ENCODE data around the gene ENGASE. TPM values are rescaled to one million over a fixed set of nuclear protein-coding genes. Genes with fewer than 3 reads are reported as not detected.

ENGASE gene
- total RNA-seq, 1 donor from 2014 or later, result 11.7 TPM

DNA sequence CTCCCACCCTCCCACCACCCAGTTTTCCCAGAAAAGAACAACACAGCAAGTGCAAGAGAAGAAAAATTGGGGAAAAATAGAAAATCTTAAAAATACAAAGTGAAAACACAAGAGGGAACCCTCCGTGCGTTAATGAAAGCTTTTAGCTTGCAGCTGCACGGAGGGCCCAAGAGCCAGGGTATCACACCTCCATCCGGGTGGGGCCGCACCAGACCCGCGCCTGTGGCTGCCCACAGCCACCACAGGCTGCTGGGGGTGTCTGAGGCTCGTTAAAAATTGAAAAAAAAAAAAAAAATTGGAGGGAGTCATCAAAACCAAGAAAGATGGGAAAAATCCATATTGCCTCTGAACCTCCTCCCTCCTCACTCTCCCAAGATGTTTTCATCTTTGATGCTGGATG, 18.6 kb downstream of the ENGASE start:
- TF ChIP-seq EZH2phosphoT487 (IDR thresholded peaks at IDR 0.05), result no peak
- Histone ChIP-seq H3K27me3 (peaks cover 18% of the 10 kb centered on the region), H3K4me2 (no peak overlapping the region), H3F3A (ENCODE audit: low read depth) (no peaks in the 10 kb centered on the region), H3K9me3 (ENCODE audit: low read depth) (no peaks in the 10 kb centered on the region), H2AFZ (replicated peaks) (no peak overlapping the region), H3K9ac (no peak overlapping the region), H3K27ac (no peak overlapping the region), H3K79me2 (ENCODE audit: low read depth) (no peaks in the 10 kb centered on the region), H3K4me1 (no peaks in the 10 kb centered on the region), H3K4me3 (no peak overlapping the region), H3K36me3 (no peaks in the 10 kb centered on the region), H4K20me1 (ENCODE audit: low read depth) (no peaks in the 10 kb centered on the region)
- peaks cover 14% of the 10 kb centered on the region for H3K4me1 Mint-ChIP-seq
- H3K36me3 Mint-ChIP-seq, result no peaks in the 10 kb centered on the region
- no peak for DNase-seq (ENCODE audit: low spot score)
- no peak overlapping the region for H3K4me3 Mint-ChIP-seq
- no peaks in the 10 kb centered on the region for H3K9me3 Mint-ChIP-seq
- peaks cover 7% of the 10 kb centered on the region for H3K27me3 Mint-ChIP-seq (ENCODE audit: insufficient read depth, low read depth)
- no peak overlapping the region for H3K27ac Mint-ChIP-seq

DNA sequence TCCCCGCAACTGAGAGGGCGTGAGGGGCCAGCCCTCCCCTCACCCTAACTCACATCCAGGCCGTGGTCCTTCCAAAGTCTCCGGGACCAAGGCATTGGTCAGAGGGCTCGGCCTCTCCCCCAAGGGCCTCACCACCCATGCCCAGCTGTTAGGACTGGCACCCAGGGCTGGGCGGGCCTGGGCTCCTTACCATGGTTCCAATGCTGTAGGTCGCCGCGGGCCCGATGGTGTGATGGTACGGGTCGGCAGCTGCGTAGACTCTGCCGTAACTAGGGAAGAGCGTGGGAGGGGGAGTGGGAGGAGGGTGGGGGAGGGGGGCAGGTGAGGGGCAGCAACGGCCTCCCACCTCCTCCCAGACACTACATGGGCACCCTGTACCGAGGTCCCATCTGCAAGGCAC, 19.6 kb downstream of the ENGASE start:
- Histone ChIP-seq H3K9ac (no peak overlapping the region), H3K9me3 (ENCODE audit: low read depth) (no peaks in the 10 kb centered on the region), H3F3A (ENCODE audit: low read depth) (no peaks in the 10 kb centered on the region), H3K4me3 (no peak overlapping the region), H4K20me1 (ENCODE audit: low read depth) (no peaks in the 10 kb centered on the region), H2AFZ (replicated peaks) (no peak overlapping the region), H3K27me3 (peaks cover 18% of the 10 kb centered on the region), H3K36me3 (no peaks in the 10 kb centered on the region), H3K79me2 (ENCODE audit: low read depth) (no peaks in the 10 kb centered on the region), H3K4me2 (no peak overlapping the region), H3K27ac (no peak overlapping the region), H3K4me1 (no peaks in the 10 kb centered on the region)
- no peaks in the 10 kb centered on the region for H3K36me3 Mint-ChIP-seq
- H3K27ac Mint-ChIP-seq, result no peak overlapping the region
- no peak for DNase-seq (ENCODE audit: low spot score)
- H3K4me3 Mint-ChIP-seq, result no peak overlapping the region
- TF ChIP-seq EZH2 (IDR thresholded peaks at IDR 0.05) (no peak), EZH2phosphoT487 (IDR thresholded peaks at IDR 0.05) (no peak)
- TF ChIP-seq, protein P1, sequence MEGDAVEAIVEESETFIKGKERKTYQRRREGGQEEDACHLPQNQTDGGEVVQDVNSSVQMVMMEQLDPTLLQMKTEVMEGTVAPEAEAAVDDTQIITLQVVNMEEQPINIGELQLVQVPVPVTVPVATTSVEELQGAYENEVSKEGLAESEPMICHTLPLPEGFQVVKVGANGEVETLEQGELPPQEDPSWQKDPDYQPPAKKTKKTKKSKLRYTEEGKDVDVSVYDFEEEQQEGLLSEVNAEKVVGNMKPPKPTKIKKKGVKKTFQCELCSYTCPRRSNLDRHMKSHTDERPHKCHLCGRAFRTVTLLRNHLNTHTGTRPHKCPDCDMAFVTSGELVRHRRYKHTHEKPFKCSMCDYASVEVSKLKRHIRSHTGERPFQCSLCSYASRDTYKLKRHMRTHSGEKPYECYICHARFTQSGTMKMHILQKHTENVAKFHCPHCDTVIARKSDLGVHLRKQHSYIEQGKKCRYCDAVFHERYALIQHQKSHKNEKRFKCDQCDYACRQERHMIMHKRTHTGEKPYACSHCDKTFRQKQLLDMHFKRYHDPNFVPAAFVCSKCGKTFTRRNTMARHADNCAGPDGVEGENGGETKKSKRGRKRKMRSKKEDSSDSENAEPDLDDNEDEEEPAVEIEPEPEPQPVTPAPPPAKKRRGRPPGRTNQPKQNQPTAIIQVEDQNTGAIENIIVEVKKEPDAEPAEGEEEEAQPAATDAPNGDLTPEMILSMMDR (IDR thresholded peaks at IDR 0.05), result no peak
- no peaks in the 10 kb centered on the region for H3K9me3 Mint-ChIP-seq
- peaks cover 14% of the 10 kb centered on the region for H3K4me1 Mint-ChIP-seq
- H3K27me3 Mint-ChIP-seq (ENCODE audit: insufficient read depth, low read depth), result peaks cover 8% of the 10 kb centered on the region

DNA sequence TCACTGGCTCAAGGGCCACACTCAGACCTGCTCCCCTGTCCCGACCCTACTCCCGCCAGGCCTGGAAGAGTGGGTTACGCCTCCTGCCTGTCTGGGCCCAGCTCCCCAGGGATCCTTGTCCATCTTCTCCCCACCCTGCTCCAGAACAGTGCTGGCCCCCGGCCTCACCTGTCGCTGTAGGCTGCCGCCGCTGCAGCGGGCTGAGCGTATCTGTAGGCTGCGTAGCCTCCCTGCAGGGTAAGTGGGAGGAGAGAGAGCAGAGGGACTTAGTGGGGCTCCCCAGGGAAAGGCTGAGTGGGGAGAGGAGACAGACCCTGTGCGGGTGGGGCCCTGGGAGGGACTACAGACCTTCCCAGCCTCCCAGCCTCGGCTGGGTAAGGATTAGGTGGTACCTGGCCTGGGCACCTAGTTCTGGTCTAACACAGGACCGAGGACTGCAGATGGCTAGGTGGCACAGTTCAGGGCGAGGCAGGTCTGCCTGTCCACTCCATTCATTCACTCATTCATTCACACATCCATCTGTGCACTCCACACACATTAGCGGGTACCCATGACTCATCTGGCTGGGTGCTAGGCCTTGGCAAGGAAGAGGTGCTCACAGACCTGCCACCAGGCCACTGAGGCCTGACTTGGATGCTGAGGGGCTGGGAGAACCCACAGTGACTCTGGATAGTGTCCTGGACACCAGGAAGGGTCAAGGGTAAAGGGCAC, 20.9 kb downstream of the ENGASE start:
- Histone ChIP-seq H3K36me3 (no peaks in the 10 kb centered on the region), H3K9me3 (ENCODE audit: low read depth) (no peaks in the 10 kb centered on the region), H3K4me2 (no peak overlapping the region), H2AFZ (replicated peaks) (no peak overlapping the region), H3K27me3 (peaks cover 18% of the 10 kb centered on the region), H3F3A (ENCODE audit: low read depth) (no peaks in the 10 kb centered on the region), H3K9ac (no peak overlapping the region), H3K79me2 (ENCODE audit: low read depth) (no peaks in the 10 kb centered on the region), H3K4me3 (no peak overlapping the region), H3K4me1 (no peaks in the 10 kb centered on the region), H3K27ac (no peak overlapping the region), H4K20me1 (ENCODE audit: low read depth) (no peaks in the 10 kb centered on the region)
- H3K27me3 Mint-ChIP-seq (ENCODE audit: insufficient read depth, low read depth), result peaks cover 13% of the 10 kb centered on the region
- no peaks in the 10 kb centered on the region for H3K36me3 Mint-ChIP-seq
- H3K4me1 Mint-ChIP-seq, result peaks cover 14% of the 10 kb centered on the region
- H3K4me3 Mint-ChIP-seq, result no peak overlapping the region
- no peak for DNase-seq (ENCODE audit: low spot score)
- no peak for TF ChIP-seq EZH2phosphoT487 (IDR thresholded peaks at IDR 0.05)
- TF ChIP-seq, protein P1 (IDR thresholded peaks at IDR 0.05), result no peak
- no peak for TF ChIP-seq EZH2 (IDR thresholded peaks at IDR 0.05)
- no peaks in the 10 kb centered on the region for H3K9me3 Mint-ChIP-seq
- no peak overlapping the region for H3K27ac Mint-ChIP-seq

DNA sequence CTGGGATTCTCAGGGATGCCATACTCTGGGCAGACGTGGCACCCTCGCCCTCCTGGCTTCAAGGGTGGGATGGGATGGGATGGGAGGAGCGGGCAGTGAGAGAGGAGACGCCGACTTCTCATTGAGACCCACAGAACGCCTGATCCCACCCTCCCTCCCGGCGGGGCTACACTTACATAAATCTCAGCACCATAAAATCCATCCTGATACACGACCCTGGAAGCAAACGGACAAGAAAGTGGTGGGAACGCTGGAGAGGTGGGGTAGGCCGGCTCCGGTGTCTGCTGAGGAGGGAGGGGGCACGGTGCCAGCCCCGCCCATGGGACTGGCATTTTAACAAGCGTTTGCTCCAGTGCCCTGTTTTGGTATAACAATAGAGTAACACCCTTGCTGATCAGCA, 21.9 kb downstream of the ENGASE start:
- H3K4me3 ChIP-seq, result no peak overlapping the region
- H3K27me3 Mint-ChIP-seq (ENCODE audit: insufficient read depth, low read depth), result peaks cover 13% of the 10 kb centered on the region

More for the DNA sequence above, 21.9 kb downstream of the ENGASE start:
- Histone ChIP-seq H3F3A (ENCODE audit: low read depth) (no peaks in the 10 kb centered on the region), H3K79me2 (ENCODE audit: low read depth) (no peaks in the 10 kb centered on the region), H3K9ac (no peak overlapping the region), H3K4me1 (peaks cover 8% of the 10 kb centered on the region), H3K4me2 (peak overlapping the region; percentile 70), H3K9me3 (ENCODE audit: low read depth) (no peaks in the 10 kb centered on the region), H3K27ac (no peak overlapping the region), H4K20me1 (ENCODE audit: low read depth) (no peaks in the 10 kb centered on the region), H3K27me3 (peaks cover 18% of the 10 kb centered on the region), H2AFZ (replicated peaks) (no peak overlapping the region), H3K36me3 (no peaks in the 10 kb centered on the region)
- DNase-seq (ENCODE audit: low spot score), result no peak
- no peak for TF ChIP-seq EZH2phosphoT487 (IDR thresholded peaks at IDR 0.05)
- TF ChIP-seq, protein P1 (IDR thresholded peaks at IDR 0.05), result no peak
- no peak for TF ChIP-seq EZH2 (IDR thresholded peaks at IDR 0.05)
- Mint-ChIP-seq H3K4me1 (peaks cover 12% of the 10 kb centered on the region), H3K27ac (no peak overlapping the region), H3K9me3 (no peaks in the 10 kb centered on the region), H3K36me3 (no peaks in the 10 kb centered on the region), H3K4me3 (no peak overlapping the region)

Measured in neural progenitor cell (in vitro differentiated cells).